MM.1S (cell line): Measurements from ENCODE around the gene AP3B1.

Experiments
- DNase-seq: peaks from one replicate; pipeline ENCODE4 v3.0.0-alpha.2; 2015
- H2AFZ ChIP-seq: fragments of 300-600 bp; sonication (generic); 2 replicates; pipeline ENCODE4 v1.6.0; 2016; ENCODE audit warnings: antibody characterized with exemption, low read length
- H3F3A ChIP-seq: fragments of 300-600 bp; sonication (generic); 2 replicates; pipeline ENCODE4 v1.6.1; 2016; ENCODE audit warnings: mild to moderate bottlenecking, antibody characterized with exemption, low read length, moderate library complexity, mixed read lengths; ENCODE audit not compliant: insufficient read depth
- H3K27ac ChIP-seq: fragments of 300-600 bp; sonication (generic); 2 replicates; pipeline ENCODE4 v1.5.1; 2016; ENCODE audit warnings: mild to moderate bottlenecking, low read length
- H3K27me3 ChIP-seq: fragments of 300-600 bp; sonication (generic); replicated peaks from 2 replicates; pipeline ENCODE4 v1.6.0; 2016; ENCODE audit warnings: low read length; ENCODE audit not compliant: insufficient read depth
- H3K36me3 ChIP-seq: fragments of 300-600 bp; sonication (generic); replicated peaks from 2 replicates; pipeline ENCODE4 v1.6.1; 2016; ENCODE audit warnings: mild to moderate bottlenecking, low read length, mixed read lengths; ENCODE audit not compliant: insufficient read depth
- H3K4me1 ChIP-seq: fragments of 300-600 bp; sonication (generic); 2 replicates; pipeline ENCODE4 v1.6.1; 2016; ENCODE audit warnings: low read length, mixed read lengths
- H3K4me2 ChIP-seq: fragments of 300-600 bp; sonication (generic); 2 replicates; pipeline ENCODE4 v1.6.0; 2016; ENCODE audit warnings: low read depth, low read length
- H3K4me3 ChIP-seq: fragments of 300-600 bp; sonication (generic); 2 replicates; pipeline ENCODE4 v1.5.1; 2016; ENCODE audit warnings: low read length, mixed read lengths
- H3K79me2 ChIP-seq: fragments of 300-600 bp; sonication (generic); 2 replicates; pipeline ENCODE4 v1.6.1; 2016; ENCODE audit warnings: mixed run types, low read length, mixed read lengths
- H3K9ac ChIP-seq: fragments of 300-600 bp; sonication (generic); 2 replicates; pipeline ENCODE4 v1.6.1; 2016; ENCODE audit warnings: low read length, mixed read lengths
- H3K9me2 ChIP-seq: fragments of 300-600 bp; sonication (generic); replicated peaks from 2 replicates; pipeline ENCODE4 v1.6.1; 2016; ENCODE audit warnings: mild to moderate bottlenecking, low read length, mixed read lengths; ENCODE audit not compliant: insufficient read depth
- H3K9me3 ChIP-seq: fragments of 300-600 bp; sonication (generic); replicated peaks from 2 replicates; pipeline ENCODE4 v1.6.1; 2016; ENCODE audit warnings: mild to moderate bottlenecking, low read length, mixed read lengths; ENCODE audit not compliant: insufficient read depth
- H4K20me1 ChIP-seq: fragments of 300-600 bp; sonication (generic); 2 replicates; pipeline ENCODE4 v1.6.1; 2016; ENCODE audit warnings: mild to moderate bottlenecking, low read length, moderate library complexity, mixed read lengths; ENCODE audit not compliant: insufficient read depth
- EZH2 ChIP-seq: fragments of 300-600 bp; sonication (generic); optimal IDR thresholded peaks from 2 replicates; pipeline ENCODE3; 2017; ENCODE audit warnings: low read depth, mild to moderate bottlenecking, antibody characterized with exemption, low read length, mixed read lengths
- EZH2phosphoT487 ChIP-seq: fragments of 300-600 bp; sonication (generic); IDR thresholded peaks from 2 replicates; pipeline ENCODE4 v1.6.1; 2018; ENCODE audit warnings: antibody characterized with exemption, low read length
- TF ChIP-seq, protein P1 (sequence below): fragments of 300-600 bp; sonication (generic); IDR thresholded peaks from 2 replicates; pipeline ENCODE4 v1.5.1; 2016; ENCODE audit warnings: antibody characterized with exemption, low read length, mixed read lengths

Gene AP3B1

DNA sequence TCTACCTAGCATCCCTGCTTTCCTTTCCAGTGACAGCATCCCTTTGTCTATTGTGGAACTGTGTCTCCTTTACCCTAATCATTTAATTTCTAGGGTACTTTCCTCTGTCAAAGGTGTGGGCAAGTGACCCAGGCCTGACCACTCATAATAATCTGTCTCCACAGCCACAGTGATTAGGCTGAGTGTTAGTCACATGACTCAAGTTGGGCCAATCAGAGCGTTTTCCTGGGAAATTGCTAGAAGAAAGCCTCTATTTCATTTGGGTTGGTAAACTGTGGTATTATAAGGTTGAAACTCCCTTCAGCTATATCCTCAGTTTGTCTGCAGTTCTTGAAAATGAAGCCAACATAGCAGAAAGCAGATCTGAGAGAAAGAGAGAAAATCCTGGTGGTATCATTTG, 14.2 kb upstream of the AP3B1 start:
- H3K27ac ChIP-seq = no peak overlapping the region
- H3K27me3 ChIP-seq = no peaks in the 10 kb centered on the region
- no peak overlapping the region for H3K4me3 ChIP-seq
- H3K4me1 ChIP-seq = no peaks in the 10 kb centered on the region
- DNase-seq = no peak
- no peaks in the 10 kb centered on the region for H3K36me3 ChIP-seq
- H2AFZ ChIP-seq = no peak overlapping the region
- no peak overlapping the region for H3K9ac ChIP-seq
- TF ChIP-seq, protein P1, sequence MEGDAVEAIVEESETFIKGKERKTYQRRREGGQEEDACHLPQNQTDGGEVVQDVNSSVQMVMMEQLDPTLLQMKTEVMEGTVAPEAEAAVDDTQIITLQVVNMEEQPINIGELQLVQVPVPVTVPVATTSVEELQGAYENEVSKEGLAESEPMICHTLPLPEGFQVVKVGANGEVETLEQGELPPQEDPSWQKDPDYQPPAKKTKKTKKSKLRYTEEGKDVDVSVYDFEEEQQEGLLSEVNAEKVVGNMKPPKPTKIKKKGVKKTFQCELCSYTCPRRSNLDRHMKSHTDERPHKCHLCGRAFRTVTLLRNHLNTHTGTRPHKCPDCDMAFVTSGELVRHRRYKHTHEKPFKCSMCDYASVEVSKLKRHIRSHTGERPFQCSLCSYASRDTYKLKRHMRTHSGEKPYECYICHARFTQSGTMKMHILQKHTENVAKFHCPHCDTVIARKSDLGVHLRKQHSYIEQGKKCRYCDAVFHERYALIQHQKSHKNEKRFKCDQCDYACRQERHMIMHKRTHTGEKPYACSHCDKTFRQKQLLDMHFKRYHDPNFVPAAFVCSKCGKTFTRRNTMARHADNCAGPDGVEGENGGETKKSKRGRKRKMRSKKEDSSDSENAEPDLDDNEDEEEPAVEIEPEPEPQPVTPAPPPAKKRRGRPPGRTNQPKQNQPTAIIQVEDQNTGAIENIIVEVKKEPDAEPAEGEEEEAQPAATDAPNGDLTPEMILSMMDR = no peak
- TF ChIP-seq EZH2 (no peak), EZH2phosphoT487 (no peak)
- H3K9me2 ChIP-seq = no peaks in the 10 kb centered on the region
- no peaks in the 10 kb centered on the region for H3F3A ChIP-seq
- no peaks in the 10 kb centered on the region for H3K9me3 ChIP-seq
- no peaks in the 10 kb centered on the region for H3K79me2 ChIP-seq
- H3K4me2 ChIP-seq = no peak overlapping the region
- H4K20me1 ChIP-seq = no peaks in the 10 kb centered on the region

DNA sequence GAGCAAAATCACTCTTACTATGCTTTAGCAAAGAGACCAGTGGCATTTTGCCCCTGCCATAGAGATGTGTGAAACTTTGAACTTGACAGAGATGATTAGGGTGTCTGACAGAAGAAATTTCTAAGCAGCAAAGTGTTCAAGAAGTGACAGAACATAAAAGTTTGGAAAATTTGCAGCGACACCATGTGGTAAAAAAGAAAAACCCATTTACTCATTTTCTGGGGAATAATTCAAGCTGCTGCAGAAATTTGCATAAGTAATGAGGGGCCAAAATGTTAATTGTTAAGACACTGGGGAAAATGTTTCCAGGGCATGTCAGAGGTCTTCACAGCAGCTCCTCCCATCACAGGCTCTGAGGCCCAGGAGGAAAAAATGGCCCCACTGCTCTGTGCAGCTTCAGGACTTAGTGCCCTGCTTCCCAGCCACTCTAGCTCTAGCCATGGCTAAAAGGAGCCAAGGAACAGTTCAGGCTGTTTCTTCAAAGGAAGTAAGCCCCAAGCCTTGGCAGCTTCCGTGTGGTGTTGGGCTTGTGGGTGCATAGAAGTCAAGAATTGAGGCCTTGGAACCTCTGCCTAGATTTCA, 6.1 kb upstream of the AP3B1 start:
- H3K9ac ChIP-seq = no peak overlapping the region
- H3K36me3 ChIP-seq = no peaks in the 10 kb centered on the region
- no peaks in the 10 kb centered on the region for H3K27me3 ChIP-seq
- H3K4me1 ChIP-seq = no peaks in the 10 kb centered on the region
- no peak overlapping the region for H3K4me3 ChIP-seq
- no peaks in the 10 kb centered on the region for H3F3A ChIP-seq
- no peaks in the 10 kb centered on the region for H3K9me3 ChIP-seq
- no peaks in the 10 kb centered on the region for H3K79me2 ChIP-seq
- TF ChIP-seq EZH2phosphoT487 (no peak), EZH2 (no peak)
- TF ChIP-seq, protein P1 = peak; percentile 41
- no peaks in the 10 kb centered on the region for H4K20me1 ChIP-seq
- no peak overlapping the region for H2AFZ ChIP-seq
- no peak overlapping the region for H3K27ac ChIP-seq
- DNase-seq = peak; percentile 43
- H3K9me2 ChIP-seq = no peaks in the 10 kb centered on the region
- H3K4me2 ChIP-seq = no peak overlapping the region

DNA sequence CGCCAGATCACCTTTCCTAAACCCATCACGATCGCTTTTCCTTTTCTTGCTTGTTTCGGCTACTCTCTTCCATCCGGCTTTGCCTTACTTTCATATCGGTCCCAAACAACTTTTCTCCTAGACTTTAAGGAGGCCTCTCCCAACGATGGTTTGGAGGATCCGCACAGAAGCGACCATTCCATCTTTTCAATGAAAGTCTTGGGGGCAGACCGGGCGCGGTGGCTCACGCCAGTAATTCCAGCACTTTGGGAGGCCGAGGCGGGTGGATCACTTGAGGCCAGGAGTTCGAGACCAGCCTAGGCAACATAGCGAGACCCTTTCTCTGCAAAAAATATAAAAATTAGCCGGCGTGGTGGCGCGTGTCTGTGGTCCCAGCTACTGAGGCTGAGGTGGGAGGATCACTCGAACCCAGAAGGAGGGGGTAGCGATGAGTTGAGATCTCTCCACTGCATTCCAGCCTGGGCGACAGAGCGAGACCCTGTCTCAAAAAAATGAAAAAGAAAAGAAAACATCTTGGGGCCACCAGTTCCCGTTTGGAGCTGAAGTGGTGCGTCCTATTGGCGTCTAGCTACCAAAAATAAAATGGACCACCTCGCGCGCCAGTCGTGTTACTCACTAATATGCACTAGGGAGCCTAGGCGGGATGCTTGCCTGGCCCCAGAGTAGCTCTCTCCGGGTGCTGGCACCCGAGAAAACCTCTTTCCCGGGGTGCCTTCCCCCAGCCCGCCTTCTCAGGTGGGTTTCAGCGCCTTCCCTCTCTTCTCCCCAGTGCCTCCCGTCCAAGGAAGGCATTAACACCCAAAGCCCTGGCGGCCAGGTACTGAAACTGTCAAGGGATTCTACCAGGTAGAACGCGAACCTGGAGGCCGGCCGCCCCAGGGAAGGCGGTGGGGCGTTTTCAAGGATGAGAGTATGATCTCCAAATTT, 800 bp upstream of the AP3B1 start:
- no peaks in the 10 kb centered on the region for H3K36me3 ChIP-seq
- H3K9me3 ChIP-seq = no peaks in the 10 kb centered on the region
- H3K27ac ChIP-seq = peak overlapping the region; percentile 39; the same call in 1 of the 2 replicates
- peak overlapping the region; percentile 55; the same call in 1 of the 2 replicates for H3K9ac ChIP-seq
- H3K4me3 ChIP-seq = peak overlapping the region; percentile 81
- peak overlapping the region; percentile 55 for H3K4me2 ChIP-seq
- 0 out of 2 replicates have a peak, but pooled peaks cover 5% of the 10 kb centered on the region for H3K4me1 ChIP-seq
- H4K20me1 ChIP-seq = no peaks in the 10 kb centered on the region
- DNase-seq = peak; percentile 66
- H3K27me3 ChIP-seq = no peaks in the 10 kb centered on the region
- peaks cover 36% of the 10 kb centered on the region for H3K79me2 ChIP-seq
- peak overlapping the region; percentile 98 for H2AFZ ChIP-seq
- peaks cover 6% of the 10 kb centered on the region; the same call in 1 of the 2 replicates for H3F3A ChIP-seq
- no peaks in the 10 kb centered on the region for H3K9me2 ChIP-seq
- TF ChIP-seq EZH2phosphoT487 = no peak
- TF ChIP-seq, protein P1 = peak; percentile 57
- TF ChIP-seq EZH2 = no peak
